Effector memory CD4-positive, alpha-beta T cell (primary cell): ENCODE measurements around the gene POLR2C.

Experiments
- DNase-seq, 3 donors: peaks; one replicate each; pipeline ENCODE4 v3.0.0-alpha.2; 2020
- H3K27ac ChIP-seq: 2 replicates; pipeline ENCODE4 v1.7.0; 2013; ENCODE audit warnings: mild to moderate bottlenecking, low read length, moderate library complexity; ENCODE audit not compliant: insufficient read depth, poor library complexity, severe bottlenecking
- H3K27me3 ChIP-seq: replicated peaks from 2 replicates; pipeline ENCODE4 v1.7.0; 2013; ENCODE audit warnings: mild to moderate bottlenecking, low read length; ENCODE audit not compliant: insufficient read depth, control insufficient read depth, poor library complexity, severe bottlenecking
- H3K36me3 ChIP-seq: 2 replicates; pipeline ENCODE4 v1.7.0; 2013; ENCODE audit warnings: mild to moderate bottlenecking, low read length, moderate library complexity; ENCODE audit not compliant: control insufficient read depth, insufficient read depth
- H3K4me1 ChIP-seq: 2 replicates; pipeline ENCODE4 v1.7.0; 2013; ENCODE audit warnings: low read length, mild to moderate bottlenecking; ENCODE audit not compliant: control insufficient read depth, insufficient read depth, poor library complexity, severe bottlenecking
- H3K4me3 ChIP-seq: 2 replicates; pipeline ENCODE4 v1.7.0; 2013; ENCODE audit warnings: low read length, low read depth, mild to moderate bottlenecking; ENCODE audit not compliant: insufficient read depth, poor library complexity, severe bottlenecking
- H3K9me3 ChIP-seq: 2 replicates; pipeline ENCODE4 v1.7.0; 2013; ENCODE audit warnings: mild to moderate bottlenecking, low read length, moderate library complexity; ENCODE audit not compliant: control insufficient read depth

Gene POLR2C

GRCh38 chr16:57510016-57510871 lies 47.8 kb downstream of the POLR2C start:
- Histone ChIP-seq H3K4me3 (no peak overlapping the region), H3K4me1 (no peaks in the 10 kb centered on the region), H3K9me3 (no peaks in the 10 kb centered on the region), H3K27ac (no peak overlapping the region), H3K27me3 (no peaks in the 10 kb centered on the region), H3K36me3 (no peaks in the 10 kb centered on the region)
- no peak for DNase-seq

- Histone ChIP-seq H3K27me3 (no peaks in the 10 kb centered on the region), H3K9me3 (no peaks in the 10 kb centered on the region)
- DNase-seq: no peak
Measured at GRCh38 chr16:57512296-57513001, 50.0 kb downstream of the POLR2C start.

GRCh38 chr16:57513371-57514102 lies 51.1 kb downstream of the POLR2C start:
- no peak for DNase-seq
- H3K4me3 ChIP-seq: no peak overlapping the region
- H3K4me1 ChIP-seq: no peaks in the 10 kb centered on the region
- H3K9me3 ChIP-seq: no peaks in the 10 kb centered on the region
- no peaks in the 10 kb centered on the region for H3K27me3 ChIP-seq
- H3K27ac ChIP-seq: no peak overlapping the region
- H3K36me3 ChIP-seq: peaks cover 11% of the 10 kb centered on the region

More at GRCh38 chr16:57512296-57513001, 50.0 kb downstream of the POLR2C start:
- no peak overlapping the region for H3K4me3 ChIP-seq
- H3K27ac ChIP-seq: no peak overlapping the region
- no peaks in the 10 kb centered on the region for H3K4me1 ChIP-seq
- H3K36me3 ChIP-seq: peaks cover 6% of the 10 kb centered on the region

- H3K9me3 ChIP-seq: no peaks in the 10 kb centered on the region
- H3K4me1 ChIP-seq: no peaks in the 10 kb centered on the region
- H3K27me3 ChIP-seq: no peaks in the 10 kb centered on the region
- H3K36me3 ChIP-seq: peaks cover 12% of the 10 kb centered on the region
- H3K27ac ChIP-seq: no peak overlapping the region
- no peak for DNase-seq
- H3K4me3 ChIP-seq: no peak overlapping the region
Measured at GRCh38 chr16:57514371-57514770, 51.9 kb downstream of the POLR2C start.

- H3K4me1 ChIP-seq: no peaks in the 10 kb centered on the region
- H3K27me3 ChIP-seq: no peaks in the 10 kb centered on the region
- H3K27ac ChIP-seq: no peak overlapping the region
- DNase-seq: no peak
- no peak overlapping the region for H3K4me3 ChIP-seq
- H3K36me3 ChIP-seq: peaks cover 12% of the 10 kb centered on the region
- no peaks in the 10 kb centered on the region for H3K9me3 ChIP-seq
Measured at GRCh38 chr16:57514791-57515600, 52.5 kb downstream of the POLR2C start.

- Histone ChIP-seq H3K9me3 (no peaks in the 10 kb centered on the region), H3K27me3 (no peaks in the 10 kb centered on the region), H3K4me3 (no peak overlapping the region), H3K27ac (no peak overlapping the region), H3K4me1 (no peaks in the 10 kb centered on the region), H3K36me3 (peaks cover 12% of the 10 kb centered on the region)
- no peak for DNase-seq
Measured at GRCh38 chr16:57516176-57516725, 53.8 kb downstream of the POLR2C start.

GRCh38 chr16:57516773-57517172 lies 54.3 kb downstream of the POLR2C start:
- H3K9me3 ChIP-seq: no peaks in the 10 kb centered on the region
- no peak for DNase-seq
- no peak overlapping the region for H3K4me3 ChIP-seq
- H3K27me3 ChIP-seq: no peaks in the 10 kb centered on the region
- peaks cover 12% of the 10 kb centered on the region for H3K36me3 ChIP-seq
- H3K27ac ChIP-seq: no peak overlapping the region
- H3K4me1 ChIP-seq: no peaks in the 10 kb centered on the region

GRCh38 chr16:57517397-57518367 lies 55.2 kb downstream of the POLR2C start:
- no peaks in the 10 kb centered on the region for H3K4me1 ChIP-seq
- no peak overlapping the region for H3K27ac ChIP-seq
- no peak overlapping the region for H3K4me3 ChIP-seq
- no peaks in the 10 kb centered on the region for H3K9me3 ChIP-seq
- peaks cover 12% of the 10 kb centered on the region for H3K36me3 ChIP-seq
- DNase-seq: no peak
- H3K27me3 ChIP-seq: no peaks in the 10 kb centered on the region
